Activated CD4-positive, alpha-beta T cell treated with anti-CD3 and anti-CD28 coated beads, Interleukin-10, Interleukin-2, amounts not matched to agents 100 ng/mL and 50 ng/mL, durations not matched to agents 16 hours and 8 hours (primary cell): Measurements from ENCODE around the gene CFAP53.
"Not testable (repeated sequence)": the region's sequence is repeated elsewhere in the genome, so short reads cannot be mapped to it uniquely, and the experiment has no call there.

Source experiments
- DNase-seq: peaks from one replicate; pipeline ENCODE4 v3.0.0-alpha.2; 2020

Gene CFAP53, protein sequence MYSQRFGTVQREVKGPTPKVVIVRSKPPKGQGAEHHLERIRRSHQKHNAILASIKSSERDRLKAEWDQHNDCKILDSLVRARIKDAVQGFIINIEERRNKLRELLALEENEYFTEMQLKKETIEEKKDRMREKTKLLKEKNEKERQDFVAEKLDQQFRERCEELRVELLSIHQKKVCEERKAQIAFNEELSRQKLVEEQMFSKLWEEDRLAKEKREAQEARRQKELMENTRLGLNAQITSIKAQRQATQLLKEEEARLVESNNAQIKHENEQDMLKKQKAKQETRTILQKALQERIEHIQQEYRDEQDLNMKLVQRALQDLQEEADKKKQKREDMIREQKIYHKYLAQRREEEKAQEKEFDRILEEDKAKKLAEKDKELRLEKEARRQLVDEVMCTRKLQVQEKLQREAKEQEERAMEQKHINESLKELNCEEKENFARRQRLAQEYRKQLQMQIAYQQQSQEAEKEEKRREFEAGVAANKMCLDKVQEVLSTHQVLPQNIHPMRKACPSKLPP

DNA sequence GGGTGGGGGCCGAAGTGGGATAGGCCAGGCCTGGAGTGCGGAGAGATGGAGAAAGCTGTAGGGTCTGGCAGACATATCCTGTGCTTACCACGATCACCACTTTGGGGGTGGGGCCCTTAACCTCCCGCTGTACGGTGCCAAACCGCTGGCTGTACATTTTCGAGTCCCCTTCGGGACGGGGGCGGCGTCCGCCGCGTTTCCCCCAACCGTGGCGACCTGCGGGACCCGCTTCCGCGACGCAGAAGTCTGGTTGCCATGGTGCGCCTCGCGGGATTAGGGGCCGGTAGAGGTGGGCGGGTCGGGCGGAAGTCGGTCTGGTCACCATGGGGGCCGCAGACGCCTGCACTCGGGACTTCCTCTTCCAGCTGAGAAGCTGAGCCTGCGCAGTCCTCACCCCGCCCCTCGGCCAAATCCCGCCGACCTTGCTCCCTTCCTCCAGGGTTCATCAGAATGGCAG lies at the start of gene CFAP53:
CFAP53 (minus strand) TSS at position 248 of the 457 bp plus-strand sequence; CDS start at position 157, 91 bp downstream.
- peak; percentile 92 for DNase-seq

DNA sequence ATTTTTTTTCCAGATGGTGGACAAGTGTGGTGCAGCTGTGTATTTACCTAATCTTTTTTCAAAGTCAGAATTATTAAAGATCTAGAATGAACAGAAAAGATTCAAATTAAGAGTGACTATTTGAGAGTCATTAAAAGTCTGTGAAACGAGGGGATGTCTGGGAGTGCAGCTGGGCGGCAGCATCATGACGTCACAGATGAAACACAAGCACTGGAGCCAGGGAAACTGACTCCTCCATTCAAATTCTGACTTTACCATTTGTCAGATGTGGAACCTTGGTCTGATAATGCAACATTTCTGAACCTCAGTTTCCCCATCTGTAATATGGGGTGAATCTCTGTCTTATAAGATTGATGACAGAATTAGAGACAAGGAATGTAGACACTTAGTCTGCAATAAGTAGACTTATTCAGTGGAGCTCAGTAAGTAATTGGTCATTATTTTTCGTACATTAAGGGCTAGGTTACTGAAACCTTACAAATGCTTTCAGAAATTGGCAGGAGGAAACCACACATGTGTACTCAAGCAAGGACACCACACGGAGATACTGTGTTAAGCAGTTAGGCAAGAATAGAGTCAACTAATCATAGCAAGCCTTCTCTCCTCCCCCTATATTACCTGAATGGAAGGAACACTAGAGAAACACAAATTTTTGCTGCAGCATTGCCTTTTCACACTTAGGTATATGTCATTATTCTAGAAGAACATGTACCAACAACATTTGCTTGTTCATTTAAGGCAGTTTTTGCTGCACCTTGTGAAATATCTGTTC lies 49.0 kb upstream of the CFAP53 start:
- DNase-seq = no peak

DNA sequence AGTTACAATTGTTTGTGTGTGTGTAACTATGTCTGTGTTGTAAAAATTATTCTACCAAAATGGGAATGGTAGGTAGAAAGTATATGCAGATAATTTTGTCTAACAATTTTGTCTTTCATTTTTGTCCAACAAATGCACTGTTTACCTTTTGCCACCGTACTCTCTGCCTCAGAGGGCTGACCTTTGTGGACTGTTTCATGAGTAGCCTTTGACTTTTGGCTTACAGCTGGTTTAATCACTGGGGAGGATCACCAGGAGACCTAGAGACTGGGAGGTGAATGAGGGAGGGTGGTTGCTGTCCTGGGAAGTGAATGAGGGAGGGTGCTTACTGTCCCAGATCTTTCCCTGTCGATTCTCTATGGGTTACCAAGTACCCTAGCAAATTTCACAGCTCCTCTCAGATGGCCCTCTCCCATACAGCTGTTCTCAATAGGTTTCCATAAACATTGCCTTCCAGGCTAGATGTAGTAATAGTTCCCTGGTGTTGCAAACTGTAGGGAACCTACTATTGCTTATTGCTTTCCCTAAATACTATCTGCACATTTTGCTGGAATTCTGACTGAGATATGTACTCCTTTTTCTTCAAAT lies 47.7 kb upstream of the CFAP53 start:
- no peak for DNase-seq

DNA sequence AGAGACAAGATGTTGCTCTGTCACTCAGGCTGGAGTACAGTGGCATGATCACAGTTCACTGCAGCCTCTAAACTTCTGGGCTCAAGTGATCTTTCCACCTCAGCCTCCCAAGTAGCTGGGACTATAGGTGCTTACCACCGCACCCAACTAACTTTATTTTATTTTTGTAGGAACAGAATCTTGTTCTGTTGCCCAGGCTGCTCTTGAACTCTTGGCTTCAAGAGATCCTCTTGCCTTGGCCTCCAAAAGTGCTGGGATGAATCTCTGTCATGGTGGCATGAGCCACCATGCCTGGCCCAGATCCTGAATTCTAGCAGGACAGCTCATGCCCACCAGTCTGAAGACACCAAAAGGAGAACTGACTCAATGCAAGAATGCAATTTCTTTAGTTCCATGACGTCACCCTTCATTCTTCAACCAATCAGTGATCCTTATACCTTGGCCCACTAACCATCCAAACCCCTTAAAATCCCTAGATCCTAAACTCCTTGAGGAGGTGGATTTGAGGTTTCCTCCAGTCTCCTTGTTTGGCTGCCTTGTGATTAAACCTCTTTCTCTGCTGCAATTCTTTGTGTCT lies 46.8 kb upstream of the CFAP53 start:
- no peak for DNase-seq

DNA sequence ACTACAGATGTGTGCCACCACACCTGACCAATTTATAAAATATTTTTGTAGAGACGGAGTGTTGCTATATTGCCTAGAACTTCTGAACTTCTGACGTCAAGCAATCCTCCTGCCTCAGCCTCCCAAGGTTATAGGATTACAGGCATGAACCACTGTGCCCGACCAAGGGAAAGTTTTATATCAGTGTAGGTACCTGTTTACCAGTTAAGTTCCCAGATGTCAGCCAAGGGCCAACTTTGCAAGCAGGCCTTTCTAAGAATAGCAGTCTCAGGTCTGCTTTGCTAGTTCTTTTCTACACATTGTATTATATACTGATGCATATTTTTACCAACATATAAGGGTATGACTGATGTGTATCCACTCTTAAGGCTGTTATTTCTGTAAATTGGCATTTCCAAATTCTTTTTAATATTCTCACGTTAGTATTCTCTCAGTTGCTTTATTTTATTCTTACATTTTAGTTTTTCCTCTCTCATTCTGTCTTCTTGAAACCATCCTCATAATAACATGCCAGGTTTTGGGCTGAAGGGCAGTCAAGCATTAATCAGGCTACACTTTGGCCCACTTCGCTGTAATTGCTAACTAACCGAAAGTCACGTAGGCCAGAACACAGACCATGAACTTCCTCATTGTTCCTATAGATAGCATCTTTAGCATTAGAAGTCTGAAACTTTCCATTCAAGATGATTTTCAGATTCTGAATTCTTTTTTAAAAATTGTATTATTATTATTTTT lies 46.2 kb upstream of the CFAP53 start:
- no peak for DNase-seq

DNA sequence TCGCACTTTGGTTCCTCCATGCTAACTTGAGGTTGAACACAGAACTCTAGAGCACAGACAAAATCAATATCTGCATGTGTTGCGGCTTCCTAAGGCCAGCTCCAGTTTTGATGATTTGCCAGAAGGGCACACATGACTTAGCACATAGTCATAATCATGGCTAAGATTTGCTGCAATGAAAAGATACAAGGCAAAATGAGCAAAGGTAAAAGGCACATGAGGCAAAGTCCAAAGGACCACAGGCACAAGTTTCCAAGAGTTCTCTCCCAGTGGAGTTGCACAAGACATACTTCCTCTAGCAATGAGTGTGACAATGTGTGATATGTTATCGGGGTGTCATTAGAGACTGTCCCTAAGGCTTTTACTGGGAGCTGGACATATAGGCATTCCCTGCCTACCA lies 45.4 kb upstream of the CFAP53 start:
- no peak for DNase-seq

DNA sequence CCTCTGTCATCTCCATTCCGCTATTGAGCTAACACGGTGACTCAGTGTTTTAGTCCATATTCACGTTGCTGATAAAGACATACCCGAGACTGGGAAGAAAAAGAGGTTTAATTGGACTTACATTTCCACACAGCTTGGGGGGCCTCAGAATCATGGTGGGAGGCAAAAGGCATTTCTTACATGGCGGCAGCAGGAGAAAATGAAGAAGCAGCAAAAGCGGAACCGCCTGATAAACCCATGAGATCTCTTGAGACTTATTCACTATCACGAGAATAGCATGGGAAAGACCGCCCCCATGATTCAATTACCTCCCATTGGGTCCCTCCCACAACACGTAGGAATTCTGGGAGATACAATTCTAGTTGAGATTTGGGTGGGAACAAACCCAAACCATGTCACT lies 43.8 kb upstream of the CFAP53 start:
- DNase-seq = no peak

DNA sequence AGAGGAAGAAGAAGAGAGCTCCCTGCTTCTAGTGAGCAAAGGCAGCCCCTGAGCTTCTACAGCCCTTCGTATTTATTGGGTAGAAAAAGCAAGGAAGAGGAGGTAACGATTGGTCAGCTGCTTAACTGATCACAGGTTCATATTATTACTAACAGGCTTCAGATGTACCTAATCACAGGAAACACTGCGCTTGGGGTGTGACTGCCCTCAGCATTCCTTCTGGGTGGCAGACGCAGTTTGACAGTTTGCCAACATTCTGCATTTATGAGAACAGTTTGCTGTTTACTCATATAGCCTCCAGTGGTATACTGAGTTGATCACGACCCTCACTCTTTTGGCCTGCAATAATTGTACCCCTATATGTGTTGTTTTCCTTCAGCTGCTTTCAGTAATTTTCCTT lies 42.6 kb upstream of the CFAP53 start:
- DNase-seq = not testable (repeated sequence)

DNA sequence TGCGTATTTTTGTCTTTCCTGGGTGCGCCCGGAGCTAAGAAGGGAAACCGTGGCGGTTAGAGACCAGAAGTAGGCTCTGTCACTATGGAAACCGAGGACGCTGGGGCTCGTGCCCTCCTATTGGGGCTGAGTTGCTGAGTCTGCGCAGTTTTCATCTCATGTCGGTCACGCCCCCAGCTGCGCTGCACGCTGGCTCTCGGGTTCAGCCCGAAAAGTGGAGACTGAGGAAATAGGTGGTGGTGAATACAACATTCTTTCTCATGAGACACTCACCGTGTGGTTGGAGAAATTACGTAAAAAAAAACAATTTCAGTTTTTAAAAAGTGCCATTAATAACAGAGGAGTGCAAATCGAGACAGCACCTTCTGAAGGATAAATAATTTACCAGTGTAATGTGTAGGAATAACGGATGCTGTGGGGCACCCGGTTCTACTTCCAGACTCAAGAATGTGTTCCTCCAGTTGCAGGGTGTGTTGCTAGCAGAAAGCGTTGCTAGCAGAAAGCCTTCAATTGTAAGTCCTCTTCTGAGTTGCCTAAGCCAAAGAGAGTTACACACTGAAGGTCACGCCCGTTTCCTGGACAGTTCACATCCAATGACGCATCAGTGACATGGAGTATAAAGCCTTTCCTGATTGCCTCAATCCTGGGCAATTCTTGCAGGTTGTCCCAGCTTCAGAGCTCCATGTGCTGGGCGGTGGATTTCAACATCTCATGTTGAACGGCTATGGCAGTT lies 41.6 kb upstream of the CFAP53 start:
- DNase-seq = peak; percentile 93

DNA sequence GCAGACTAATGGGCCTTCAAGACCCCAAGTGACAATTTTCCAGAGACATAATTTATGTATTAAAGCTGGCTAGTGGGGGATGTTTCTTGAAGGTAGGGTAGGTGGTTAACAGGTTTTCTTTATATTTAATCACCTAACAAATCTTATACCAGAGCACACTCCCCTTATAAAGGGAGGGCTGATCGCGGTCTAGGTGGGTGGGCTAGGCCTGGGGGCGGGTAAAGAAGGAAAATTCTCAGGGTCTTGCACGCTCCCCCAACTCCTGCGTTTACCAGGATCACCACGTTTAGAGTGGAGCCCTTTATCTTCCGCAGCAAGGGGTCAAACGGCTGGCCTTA lies 41.1 kb upstream of the CFAP53 start:
- no peak for DNase-seq

DNA sequence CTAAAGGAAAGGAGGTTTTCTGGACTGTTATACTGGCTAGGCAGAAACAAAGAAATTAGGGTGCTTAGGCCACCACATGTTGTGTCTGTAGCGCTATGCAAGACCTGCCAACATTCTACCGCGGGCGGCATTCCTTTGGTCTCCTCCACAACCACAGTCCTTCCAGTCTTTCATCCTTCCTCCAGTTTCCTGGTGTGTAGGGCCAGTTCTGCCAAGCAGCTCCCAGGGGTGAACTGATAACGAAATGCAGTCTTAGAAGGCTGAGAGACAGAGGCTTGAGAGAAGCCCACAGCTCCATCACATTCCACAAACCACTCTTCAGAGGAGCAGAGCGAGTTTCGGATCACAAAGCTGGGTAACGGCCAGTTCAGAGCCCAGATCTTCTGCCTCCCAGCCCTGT lies 40.6 kb upstream of the CFAP53 start:
- no peak for DNase-seq

DNA sequence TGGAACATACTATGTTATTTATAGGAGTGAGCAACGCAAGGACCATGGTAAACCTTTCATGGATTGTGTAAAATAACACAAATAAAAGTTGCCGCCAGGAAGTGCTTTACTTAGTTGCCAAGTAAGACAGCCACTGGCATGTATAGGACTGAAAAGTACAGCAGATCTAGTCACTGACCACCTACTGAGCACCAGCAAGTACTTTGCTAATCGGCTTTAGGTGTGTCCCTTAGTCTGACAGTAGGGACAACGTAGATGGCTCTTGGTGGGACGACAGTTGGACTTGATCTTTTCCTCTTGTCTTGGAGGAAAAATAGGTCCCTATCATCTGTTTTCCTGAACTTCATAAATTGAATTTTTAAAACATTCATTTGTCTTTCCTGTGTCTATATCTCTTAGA lies 34.8 kb upstream of the CFAP53 start:
- DNase-seq = no peak

DNA sequence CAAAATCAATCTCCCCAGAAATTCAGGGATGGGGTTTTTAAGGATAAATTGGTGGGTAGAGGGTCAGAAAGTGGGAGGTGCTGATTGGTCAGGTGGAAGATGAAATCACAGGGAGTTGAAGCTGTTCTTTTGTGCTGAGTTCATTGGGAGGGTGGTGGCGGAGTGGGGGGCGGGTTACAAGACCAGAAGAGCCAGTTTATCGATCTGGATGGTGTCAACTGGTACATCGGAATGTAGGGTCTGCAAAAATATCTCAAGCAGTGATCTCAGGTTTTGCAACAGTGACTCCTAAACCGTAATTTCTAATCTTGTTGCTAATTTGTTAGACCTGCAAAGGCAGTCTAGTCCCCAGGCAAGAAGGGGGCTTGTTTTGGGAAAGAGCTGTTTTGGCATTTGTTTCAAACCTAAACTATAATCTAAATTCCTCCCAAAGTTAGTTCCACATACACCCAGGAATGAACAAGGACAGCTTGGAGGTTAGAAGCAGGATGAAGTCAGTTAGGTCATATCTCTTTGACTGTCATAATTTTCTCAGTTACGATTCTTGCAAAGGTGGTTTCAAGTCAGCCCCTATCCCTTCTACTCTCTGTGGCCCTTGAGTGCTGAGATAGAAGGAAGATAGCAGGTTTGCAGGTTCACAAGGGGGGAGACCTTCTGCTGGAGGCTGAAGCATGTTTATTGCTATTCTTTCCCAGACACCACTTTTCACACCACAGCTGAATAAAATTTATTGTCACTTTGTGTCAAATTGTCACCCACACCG lies 33.5 kb upstream of the CFAP53 start:
- DNase-seq = no peak

DNA sequence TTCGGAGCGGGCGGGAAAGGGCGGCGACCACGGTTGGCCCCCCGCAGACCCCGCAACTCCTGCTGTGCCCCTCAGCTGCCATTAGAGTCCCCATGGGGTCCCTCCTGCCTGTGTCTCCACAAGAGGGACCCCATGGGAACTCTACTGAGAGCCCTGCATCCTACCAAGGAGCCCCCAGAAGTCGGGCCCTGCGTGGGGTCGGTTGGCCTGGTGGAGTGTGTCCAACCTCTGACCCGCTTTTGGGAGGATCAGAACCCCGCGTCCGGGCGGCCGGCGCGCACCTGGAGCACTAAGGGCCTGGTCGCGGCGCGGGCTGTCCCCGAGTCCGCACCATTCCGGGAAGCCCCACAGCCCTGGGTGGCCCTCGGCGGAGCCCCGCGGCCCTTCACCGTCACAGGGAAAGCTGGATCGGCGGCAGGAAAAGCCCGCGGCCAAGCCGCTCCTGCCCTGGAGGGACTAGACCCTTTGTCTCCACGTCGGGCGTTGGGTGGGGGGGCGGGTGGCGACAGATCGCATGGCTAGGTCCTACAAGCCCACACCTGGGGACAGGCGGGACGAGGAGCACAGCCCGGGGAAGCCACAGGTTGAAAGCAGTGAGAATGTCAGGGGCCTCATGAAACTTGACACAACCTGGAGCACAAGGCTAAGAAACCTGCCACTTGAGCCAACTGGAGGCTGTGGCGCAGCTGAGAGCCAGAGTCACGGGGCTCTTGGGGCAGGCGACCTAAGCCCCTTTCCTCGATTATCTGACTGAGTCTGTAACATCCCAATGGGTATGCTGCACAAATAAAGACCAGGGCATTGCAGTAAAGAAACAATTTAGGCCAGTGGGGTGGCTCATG lies 32.4 kb upstream of the CFAP53 start:
- DNase-seq = no peak

DNA sequence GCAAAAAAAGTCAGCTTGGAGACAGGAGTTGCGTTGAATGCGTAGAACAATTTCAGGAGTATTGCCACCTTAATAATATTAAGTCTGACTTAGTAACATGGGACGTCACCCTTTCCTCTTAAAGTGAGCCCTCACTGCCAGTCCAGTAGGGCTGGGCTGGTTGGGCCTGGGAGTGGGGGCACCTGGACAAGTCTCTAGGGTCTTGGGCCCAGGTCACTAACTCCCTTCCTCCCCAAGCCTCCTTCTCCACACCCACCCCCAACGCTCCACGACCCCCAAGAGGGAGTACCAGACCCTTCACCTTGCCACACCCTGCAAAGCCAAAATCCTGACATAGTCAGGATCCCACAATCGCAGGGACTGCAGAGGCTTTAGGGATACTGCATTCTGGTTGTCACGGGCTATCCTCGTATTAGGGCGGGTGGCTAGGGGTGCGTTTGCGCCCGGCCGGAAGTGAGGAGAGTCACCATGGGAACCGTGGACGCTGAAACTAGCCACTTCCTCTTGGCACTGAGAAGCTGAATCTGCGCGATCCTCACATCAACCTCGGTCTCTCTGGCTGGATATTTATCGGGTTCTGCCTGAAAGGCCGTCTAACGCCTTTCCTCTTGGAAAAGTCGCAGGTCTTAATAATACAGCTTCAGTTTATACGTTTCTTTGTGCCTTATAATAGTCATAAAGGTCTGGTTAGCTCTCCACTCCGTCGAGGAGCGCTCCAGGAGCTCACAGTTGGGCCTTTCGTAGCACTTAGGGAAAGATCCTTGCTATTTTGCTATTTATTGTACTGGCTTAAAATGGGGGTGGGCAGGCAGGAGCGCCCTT lies 31.5 kb upstream of the CFAP53 start:
- peak; percentile 79 for DNase-seq

DNA sequence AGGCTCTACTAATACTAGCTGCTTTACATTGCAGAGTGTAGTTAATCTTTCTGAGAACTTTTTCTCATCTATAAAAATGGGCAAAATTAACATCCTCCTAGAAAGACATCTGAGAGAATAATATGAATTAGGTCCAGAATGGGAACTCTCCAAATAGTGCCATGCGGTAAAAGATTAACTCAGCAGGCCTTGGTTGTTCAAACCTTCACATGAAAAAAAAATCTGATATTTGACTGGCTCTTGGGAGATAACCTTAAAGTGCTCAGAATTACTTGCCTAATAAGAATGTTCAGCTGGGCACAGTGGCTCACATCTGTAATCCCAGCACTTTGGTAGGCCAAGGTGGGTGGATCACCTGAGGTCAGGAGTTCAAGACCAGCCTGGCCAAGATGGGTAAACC lies 26.7 kb upstream of the CFAP53 start:
- no peak for DNase-seq

DNA sequence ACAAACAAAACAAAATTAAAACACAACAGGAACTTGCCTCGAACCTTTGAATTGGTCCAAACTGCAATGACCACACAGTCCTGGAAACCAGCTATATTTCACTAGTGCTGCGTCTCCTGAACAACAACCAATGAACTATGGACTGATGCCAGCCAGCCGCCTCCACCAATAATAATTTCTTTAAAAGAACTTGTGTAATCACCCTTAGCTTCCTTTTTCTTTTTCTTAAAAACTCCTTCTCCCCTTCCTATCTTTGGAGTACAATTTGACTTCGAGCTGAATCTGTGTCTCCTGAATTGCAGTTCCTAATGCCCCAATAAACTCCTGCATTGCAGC lies 22.8 kb upstream of the CFAP53 start:
- no peak for DNase-seq

DNA sequence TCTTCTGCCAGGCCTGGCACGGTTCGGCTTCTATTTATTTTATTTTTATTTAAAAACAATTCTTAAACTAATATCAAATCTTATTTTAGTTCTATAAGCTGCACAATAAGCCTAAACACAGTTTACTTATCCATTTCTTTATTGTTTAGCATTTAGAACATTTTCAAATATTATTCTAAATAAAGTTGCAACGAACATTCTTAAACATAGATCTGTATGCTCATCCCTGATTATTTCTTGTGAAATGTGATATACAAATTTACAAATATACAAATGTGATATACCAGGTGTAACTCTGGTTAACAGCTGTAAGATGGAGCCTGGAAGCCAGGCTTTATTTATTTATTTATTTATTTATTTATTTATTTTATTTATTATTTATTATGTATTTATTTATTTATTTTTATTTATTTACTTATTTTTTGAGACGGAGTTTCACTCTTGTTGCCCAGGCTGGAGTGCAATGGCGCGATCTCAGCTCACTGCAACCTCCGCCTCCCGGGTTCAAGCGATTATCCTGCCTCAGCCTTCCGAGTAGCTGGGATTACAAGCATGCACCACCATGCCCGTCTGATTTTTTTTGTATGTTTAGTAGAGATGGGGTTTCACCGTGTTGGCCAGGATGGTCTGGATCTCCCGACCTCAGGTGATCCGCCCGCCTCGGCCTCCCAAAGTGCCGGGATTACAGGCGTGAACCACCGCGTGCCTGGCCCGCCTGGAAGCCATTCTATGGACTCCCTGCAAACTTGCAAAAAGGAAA lies 22.2 kb upstream of the CFAP53 start:
- DNase-seq = not testable (repeated sequence)
